Measurements from ENCODE around the gene CDC42SE1. TPM values are rescaled to one million over a fixed set of nuclear protein-coding genes. Genes with fewer than 3 reads are reported as not detected.
A peak's percentile ranks its signal among the peaks of the same experiment; 100 is the strongest.

Gene CDC42SE1
- polyA plus RNA-seq, 3 donors: 62.1 to 302 (median 75.7) TPM

GRCh38 chr1:151037032-151037431 lies 22.4 kb downstream of the CDC42SE1 start:
- Histone ChIP-seq H2AFZ (ENCODE audit: insufficient read depth, low read depth, low read length, poor library complexity, severe bottlenecking) (no peak overlapping the region), H3K36me3 (replicated peaks in 1 of 2; ENCODE audit: control insufficient read depth in 1 of 2, insufficient read depth in 2 of 2, low read length in 2 of 2) (peaks cover 11 to 20% of the 10 kb centered on the region in 2 donors), H3K27ac (ENCODE audit: low read depth in 1 of 2, low read length in 2 of 2) (no peak overlapping the region), H3K27me3 (ENCODE audit: control insufficient read depth in 2 of 2, insufficient read depth in 2 of 2, low read length in 2 of 2) (no peaks in the 10 kb centered on the region), H3K4me2 (replicated peaks; ENCODE audit: extremely low read depth, low read length, poor library complexity, severe bottlenecking) (no peak overlapping the region), H3K4me3 (replicated peaks in 1 of 3; ENCODE audit: low read depth in 2 of 3, low read length in 3 of 3) (no peak overlapping the region), H3K9me3 (replicated peaks in 1 of 2; ENCODE audit: control insufficient read depth in 1 of 2, insufficient read depth in 1 of 2, low read length in 2 of 2) (no peaks in the 10 kb centered on the region), H4K20me1 (ENCODE audit: insufficient read depth, low read length) (no peaks in the 10 kb centered on the region), H3K4me1 (ENCODE audit: control insufficient read depth in 1 of 2, insufficient read depth in 2 of 2, low read length in 2 of 2) (peaks cover 0 to 6% of the 10 kb centered on the region in 2 donors), H3K9ac (ENCODE audit: insufficient read depth, low read length, poor library complexity, severe bottlenecking) (no peak overlapping the region), H3K79me2 (ENCODE audit: insufficient read depth, low read length) (no peaks in the 10 kb centered on the region)
- no peak for TF ChIP-seq CTCF (IDR thresholded peaks at IDR 0.05)
- Mint-ChIP-seq H3K27me3 (ENCODE audit: low read depth in 3 of 3) (peaks cover 0 to 4% (median 0%) of the 10 kb centered on the region in 3 donors), H3K9me3 (peaks cover 0 to 2% (median 0%) of the 10 kb centered on the region in 7 donors), H3K27ac (no peak overlapping the region), H3K36me3 (peaks cover 26 to 28% of the 10 kb centered on the region in 2 donors), H3K4me1 (peaks cover 7% of the 10 kb centered on the region), H3K4me3 (no peak overlapping the region)
- 78% methylated on average over 2 of the region's 6 CpGs for WGBS (ENCODE audit: insufficient coverage)
- intact Hi-C loops (cut with micrococcal nuclease): no loop called here
- no peak for DNase-seq

DNA sequence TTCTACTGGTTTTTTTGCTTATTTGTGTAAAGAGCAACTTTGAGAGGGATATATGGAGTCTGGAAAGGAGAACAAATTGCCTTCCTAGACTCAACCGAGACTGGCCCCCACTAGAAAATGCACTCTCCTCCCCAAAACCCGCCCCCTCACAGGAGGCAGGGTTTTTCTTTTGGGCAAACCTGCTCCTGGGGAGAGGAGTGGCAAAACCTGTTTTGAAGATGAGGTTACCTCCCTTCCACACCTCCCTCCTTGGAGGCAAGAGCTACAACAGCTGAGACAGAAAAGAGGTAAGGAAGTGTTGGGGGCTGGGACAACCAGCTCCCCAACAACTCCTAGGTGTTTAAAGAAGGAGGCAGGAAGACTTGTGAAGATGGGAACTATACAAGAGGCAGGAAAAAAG lies 23.1 kb downstream of the CDC42SE1 start, which contains the start of gene BNIPL:
Gene BNIPL (plus strand): TSS at position 231 of the 400 bp plus-strand sequence. CDS start 140 bp downstream, at position 371.
- intact Hi-C loops (cut with micrococcal nuclease): no loop called here
- Histone ChIP-seq H3K4me2 (replicated peaks; ENCODE audit: extremely low read depth, low read length, poor library complexity, severe bottlenecking) (no peak within 1 kb of the TSS), H4K20me1 (ENCODE audit: insufficient read depth, low read length) (no peaks in the 10 kb centered on the region), H3K79me2 (ENCODE audit: insufficient read depth, low read length) (no peaks in the 10 kb centered on the region), H2AFZ (ENCODE audit: insufficient read depth, low read depth, low read length, poor library complexity, severe bottlenecking) (no peak within 1 kb of the TSS), H3K27ac (ENCODE audit: low read depth in 1 of 2, low read length in 2 of 2) (no peak within 1 kb of the TSS), H3K9me3 (replicated peaks in 1 of 2; ENCODE audit: control insufficient read depth in 1 of 2, insufficient read depth in 1 of 2, low read length in 2 of 2) (no peaks in the 10 kb centered on the region), H3K27me3 (ENCODE audit: control insufficient read depth in 2 of 2, insufficient read depth in 2 of 2, low read length in 2 of 2) (no peaks in the 10 kb centered on the region), H3K4me1 (ENCODE audit: control insufficient read depth in 1 of 2, insufficient read depth in 2 of 2, low read length in 2 of 2) (peaks cover 0 to 6% of the 10 kb centered on the region in 2 donors), H3K9ac (ENCODE audit: insufficient read depth, low read length, poor library complexity, severe bottlenecking) (no peak within 1 kb of the TSS), H3K4me3 (replicated peaks in 1 of 3; ENCODE audit: low read depth in 2 of 3, low read length in 3 of 3) (no peak within 1 kb of the TSS), H3K36me3 (replicated peaks in 1 of 2; ENCODE audit: control insufficient read depth in 1 of 2, insufficient read depth in 2 of 2, low read length in 2 of 2) (peaks cover 16 to 26% of the 10 kb centered on the region in 2 donors)
- Mint-ChIP-seq H3K9me3 (peaks cover 0 to 2% (median 0%) of the 10 kb centered on the region in 7 donors), H3K27ac (peak within 1 kb of the TSS in 1 of 7 donors; percentile 1), H3K4me1 (peaks cover 7% of the 10 kb centered on the region), H3K4me3 (no peak within 1 kb of the TSS), H3K27me3 (ENCODE audit: low read depth in 3 of 3) (peaks cover 0 to 4% (median 0%) of the 10 kb centered on the region in 3 donors), H3K36me3 (peaks cover 30 to 31% of the 10 kb centered on the region in 2 donors)
- no peak for DNase-seq
- WGBS (ENCODE audit: insufficient coverage): no CpG with 5 or more reads among the region's 2 CpGs
- no peak for TF ChIP-seq CTCF (IDR thresholded peaks at IDR 0.05)
